ENCODE measurements around the gene SUFU. TPM values are rescaled to one million over a fixed set of nuclear protein-coding genes. Genes with fewer than 3 reads are reported as not detected.

SUFU gene
- total and polyA plus RNA-seq, 2 of the 13 experiments (the other 11 are each of a cell fraction or from before 2014, with no cell fraction given): 2.9 to 5.5 TPM

- TF ChIP-seq ZNF512B (CRISPR knock-in tag; IDR thresholded peaks at IDR 0.05; ENCODE audit: borderline replicate concordance): no peak
- TF ChIP-seq ZNF878 (CRISPR knock-in tag; IDR thresholded peaks at IDR 0.05): no peak; the same call in 1 of the 2 replicates
- peak; percentile 96 for TF ChIP-seq CSRNP1 (CRISPR knock-in tag; IDR thresholded peaks at IDR 0.05)
- peak; percentile 62; the same call in 1 of the 2 replicates for TF ChIP-seq ZBTB14 (CRISPR knock-in tag; IDR thresholded peaks at IDR 0.05)
- TF ChIP-seq ZNF879 (CRISPR knock-in tag; IDR thresholded peaks at IDR 0.05): peak; percentile 44; the same call in 1 of the 2 replicates
- no peak for TF ChIP-seq ZNF24 (IDR thresholded peaks at IDR 0.05)
- TF ChIP-seq ZNF816 (CRISPR knock-in tag; IDR thresholded peaks at IDR 0.05; ENCODE audit: borderline replicate concordance): no peak; the same call in none of the 2 replicates
- no peak for TF ChIP-seq MTA3 (CRISPR knock-in tag; IDR thresholded peaks at IDR 0.05)
- TF ChIP-seq PAX8 (CRISPR knock-in tag; IDR thresholded peaks at IDR 0.05; ENCODE audit: borderline replicate concordance): peak; percentile 97; the same call in 1 of the 2 replicates
- no peak for TF ChIP-seq ZNF512 (CRISPR knock-in tag; IDR thresholded peaks at IDR 0.05)
- TF ChIP-seq NFE2 (CRISPR knock-in tag; IDR thresholded peaks at IDR 0.05): no peak
- peak; percentile 76; the same call in 1 of the 2 replicates for TF ChIP-seq ZNF891 (CRISPR knock-in tag; IDR thresholded peaks at IDR 0.05)
- peak; percentile 51; the same call in 1 of the 2 replicates for TF ChIP-seq FOXA3 (CRISPR knock-in tag; IDR thresholded peaks at IDR 0.05)
- peak; percentile 93; the same call in 1 of the 2 replicates for TF ChIP-seq ZNF251 (CRISPR knock-in tag; IDR thresholded peaks at IDR 0.05)
- TF ChIP-seq ZBTB43 (CRISPR knock-in tag; conservative IDR thresholded peaks at IDR 0.05): peak; percentile 68; the same call in 1 of the 2 replicates
- peak; percentile 5; the same call in 1 of the 2 replicates for TF ChIP-seq CREB1 (IDR thresholded peaks at IDR 0.05)
- no peak for TF ChIP-seq CREB1 (CRISPR knock-in tag; IDR thresholded peaks at IDR 0.05)
- TF ChIP-seq HNRNPUL1 (IDR thresholded peaks at IDR 0.05; ENCODE audit: low read depth, low read length): no peak
- no peak; the same call in 1 of the 2 replicates for TF ChIP-seq ZNF546 (CRISPR knock-in tag; conservative IDR thresholded peaks at IDR 0.05)
- TF ChIP-seq ZNF775 (CRISPR knock-in tag; IDR thresholded peaks at IDR 0.05; ENCODE audit: borderline replicate concordance): peak; percentile 82
- TF ChIP-seq NR2F2 (IDR thresholded peaks at IDR 0.05; ENCODE audit: borderline replicate concordance, low read depth): no peak; the same call in 1 of the 2 replicates
Observed at GRCh38 chr10:102644646-102645387, 141.0 kb downstream of the SUFU start (continued).

All from HepG2 (cell line).